Neural progenitor cell (in vitro differentiated cells): ENCODE data around the gene LZTS3. TPM values are rescaled to one million over a fixed set of nuclear protein-coding genes. Genes with fewer than 3 reads are reported as not detected.

ENCODE experiments used
- DNase-seq: peaks from one replicate; pipeline ENCODE4 v3.0.0-alpha.2; 2016; ENCODE audit warnings: low spot score
- H2AFZ ChIP-seq: fragments of 200-600 bp; sonication (generic); replicated peaks from 2 replicates; pipeline ENCODE4 v1.6.1; 2016; ENCODE audit warnings: antibody characterized with exemption
- H3F3A ChIP-seq: fragments of 200-600 bp; sonication (generic); 2 replicates; pipeline ENCODE4 v1.6.1; 2016; ENCODE audit warnings: antibody characterized with exemption, low read depth
- H3K27ac ChIP-seq: fragments of 200-600 bp; sonication (generic); 2 replicates; pipeline ENCODE4 v1.5.1; 2016; ENCODE audit warnings: mild to moderate bottlenecking
- H3K27me3 ChIP-seq: fragments of 200-600 bp; sonication (generic); 2 replicates; pipeline ENCODE4 v1.6.1; 2016; ENCODE audit warnings: mild to moderate bottlenecking, moderate library complexity
- H3K36me3 ChIP-seq: fragments of 200-600 bp; sonication (generic); 2 replicates; pipeline ENCODE4 v1.5.1; 2016
- H3K4me1 ChIP-seq: fragments of 200-600 bp; sonication (generic); 2 replicates; pipeline ENCODE4 v1.6.1; 2016; ENCODE audit warnings: mixed run types
- H3K4me2 ChIP-seq: fragments of 200-600 bp; sonication (generic); 2 replicates; pipeline ENCODE4 v1.6.1; 2016
- H3K4me3 ChIP-seq: fragments of 200-600 bp; sonication (generic); 2 replicates; pipeline ENCODE4 v1.5.1; 2016
- H3K79me2 ChIP-seq: fragments of 200-600 bp; sonication (generic); 2 replicates; pipeline ENCODE4 v1.6.1; 2016; ENCODE audit warnings: low read depth
- H3K9ac ChIP-seq: fragments of 200-600 bp; sonication (generic); 2 replicates; pipeline ENCODE4 v1.6.1; 2016
- H3K9me3 ChIP-seq: fragments of 200-600 bp; sonication (generic); 2 replicates; pipeline ENCODE4 v1.5.1; 2016; ENCODE audit warnings: low read depth
- H4K20me1 ChIP-seq: fragments of 200-600 bp; sonication (generic); 2 replicates; pipeline ENCODE4 v1.6.1; 2016; ENCODE audit warnings: low read depth
- H3K27ac Mint-ChIP-seq: 3 replicates; pipeline ENCODE4 v1.8.0; 2021; ENCODE audit warnings: mixed read lengths
- H3K27me3 Mint-ChIP-seq: 2 replicates; pipeline ENCODE4 v1.8.0; 2022; ENCODE audit warnings: low read depth, mild to moderate bottlenecking, inconsistent platforms, moderate library complexity, mixed read lengths; ENCODE audit not compliant: insufficient read depth
- H3K36me3 Mint-ChIP-seq: 3 replicates; pipeline ENCODE4 v1.8.0; 2021; ENCODE audit warnings: mixed read lengths
- H3K4me1 Mint-ChIP-seq: 3 replicates; pipeline ENCODE4 v1.8.0; 2021; ENCODE audit warnings: mixed read lengths
- H3K4me3 Mint-ChIP-seq: 3 replicates; pipeline ENCODE4 v1.8.0; 2021; ENCODE audit warnings: mild to moderate bottlenecking, moderate library complexity, mixed read lengths
- H3K9me3 Mint-ChIP-seq: 3 replicates; pipeline ENCODE4 v1.8.0; 2020; ENCODE audit warnings: mixed read lengths
- CTCF ChIP-seq: fragments of 200-600 bp; sonication (generic); IDR thresholded peaks from 2 replicates; pipeline ENCODE4 v1.5.1; 2017; ENCODE audit warnings: antibody characterized with exemption, mild to moderate bottlenecking
- EZH2 ChIP-seq: fragments of 200-600 bp; sonication (generic); IDR thresholded peaks from 2 replicates; pipeline ENCODE4 v1.6.1; 2017; ENCODE audit warnings: antibody characterized with exemption, mild to moderate bottlenecking, moderate library complexity
- EZH2phosphoT487 ChIP-seq: fragments of 200-600 bp; sonication (generic); IDR thresholded peaks from 2 replicates; pipeline ENCODE4 v1.6.1; 2017; ENCODE audit warnings: antibody characterized with exemption
- total RNA-seq: library from RNA; depleted of rRNA; stranded (reverse); fragments of >200 nt; gene quantifications from 2 replicates; pipeline ENCODE4 v1.2.3, GENCODE V29; 2015; ENCODE audit warnings: low replicate concordance

LZTS3 gene
- total RNA-seq, 1 donor from 2014 or later = 3.7 TPM

- Histone ChIP-seq H3K9me3 (no peaks in the 10 kb centered on the region), H3K79me2 (peaks cover 3% of the 10 kb centered on the region), H3K4me2 (no peak overlapping the region), H3K4me1 (no peaks in the 10 kb centered on the region), H3K27me3 (no peaks in the 10 kb centered on the region), H3F3A (peaks cover 4% of the 10 kb centered on the region), H3K9ac (no peak overlapping the region), H4K20me1 (no peaks in the 10 kb centered on the region), H3K4me3 (no peak overlapping the region), H2AFZ (no peak overlapping the region), H3K36me3 (no peaks in the 10 kb centered on the region), H3K27ac (no peak overlapping the region)
- Mint-ChIP-seq H3K4me1 (no peaks in the 10 kb centered on the region), H3K36me3 (peaks cover 4% of the 10 kb centered on the region), H3K27ac (no peak overlapping the region), H3K27me3 (no peaks in the 10 kb centered on the region), H3K9me3 (peaks cover 14% of the 10 kb centered on the region), H3K4me3 (no peak overlapping the region)
- DNase-seq = no peak
- TF ChIP-seq CTCF (no peak), EZH2 (no peak), EZH2phosphoT487 (no peak)
Measured at GRCh38 chr20:3130051-3130600, 43.2 kb downstream of the LZTS3 start.

- Mint-ChIP-seq H3K27ac (no peak overlapping the region), H3K36me3 (peaks cover 4% of the 10 kb centered on the region), H3K4me3 (no peak overlapping the region), H3K9me3 (peaks cover 17% of the 10 kb centered on the region), H3K27me3 (no peaks in the 10 kb centered on the region), H3K4me1 (no peaks in the 10 kb centered on the region)
- Histone ChIP-seq H3K9me3 (no peaks in the 10 kb centered on the region), H3K4me2 (no peak overlapping the region), H3K36me3 (no peaks in the 10 kb centered on the region), H3K4me1 (no peaks in the 10 kb centered on the region), H3F3A (peaks cover 4% of the 10 kb centered on the region), H3K79me2 (peaks cover 3% of the 10 kb centered on the region), H3K4me3 (no peak overlapping the region), H3K9ac (no peak overlapping the region), H4K20me1 (no peaks in the 10 kb centered on the region), H2AFZ (no peak overlapping the region), H3K27me3 (no peaks in the 10 kb centered on the region), H3K27ac (no peak overlapping the region)
- TF ChIP-seq EZH2 (no peak), CTCF (no peak), EZH2phosphoT487 (no peak)
- DNase-seq = no peak
Measured at GRCh38 chr20:3129094-3129493, 44.3 kb downstream of the LZTS3 start.

GRCh38 chr20:3128275-3128984, 44.9 kb downstream of the LZTS3 start:
- Histone ChIP-seq H3K4me3 (no peak overlapping the region), H3K27me3 (no peaks in the 10 kb centered on the region), H3K4me2 (no peak overlapping the region), H3K9me3 (no peaks in the 10 kb centered on the region), H3K27ac (no peak overlapping the region), H3K9ac (no peak overlapping the region), H3K36me3 (no peaks in the 10 kb centered on the region), H3K4me1 (no peaks in the 10 kb centered on the region), H4K20me1 (no peaks in the 10 kb centered on the region), H3F3A (peaks cover 4% of the 10 kb centered on the region), H2AFZ (no peak overlapping the region), H3K79me2 (peaks cover 3% of the 10 kb centered on the region)
- no peaks in the 10 kb centered on the region for H3K27me3 Mint-ChIP-seq
- H3K27ac Mint-ChIP-seq = no peak overlapping the region
- peaks cover 23% of the 10 kb centered on the region for H3K9me3 Mint-ChIP-seq
- H3K4me1 Mint-ChIP-seq = no peaks in the 10 kb centered on the region
- TF ChIP-seq EZH2 (no peak), EZH2phosphoT487 (no peak), CTCF (no peak)
- H3K4me3 Mint-ChIP-seq = no peak overlapping the region
- peaks cover 7% of the 10 kb centered on the region for H3K36me3 Mint-ChIP-seq
- no peak for DNase-seq
